ENCODE results near the gene MUC22. TPM values are rescaled to one million over a fixed set of nuclear protein-coding genes. Genes with fewer than 3 reads are reported as not detected.
"Not testable (repeated sequence)": the region's sequence is repeated elsewhere in the genome, so short reads cannot be mapped to it uniquely, and the experiment has no call there.

The MUC22 gene
- total RNA-seq, 1 donor from 2014 or later: not detected

DNA sequence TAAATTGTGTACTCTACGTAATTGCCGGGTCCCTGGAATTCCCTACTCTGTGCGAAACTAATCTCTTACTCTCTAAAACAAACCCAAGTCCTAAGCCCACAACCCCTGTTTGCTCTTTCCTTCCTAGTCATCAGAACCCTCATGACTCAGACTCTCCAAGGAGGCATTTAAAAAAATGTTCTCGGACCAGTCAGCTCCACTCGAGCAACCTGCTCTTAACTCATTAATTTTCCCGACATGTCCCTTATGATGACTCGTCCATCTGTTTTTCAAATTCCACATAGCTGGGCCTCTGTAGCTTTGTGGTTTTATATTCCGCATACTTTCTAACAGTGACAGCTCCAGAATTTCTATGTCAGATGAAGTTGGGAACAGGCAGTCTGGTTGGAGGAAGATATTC lies 2.6 kb upstream of the MUC22 start:
- no peak overlapping the region for H3K4me3 ChIP-seq
- H3K27me3 ChIP-seq: no peaks in the 10 kb centered on the region
- H3K36me3 ChIP-seq: no peaks in the 10 kb centered on the region
- intact Hi-C loops (cut with DNase I): no loop called here
- no peaks in the 10 kb centered on the region for H3K9me3 ChIP-seq
- no peaks in the 10 kb centered on the region for H3K4me1 ChIP-seq
- no peak for TF ChIP-seq CTCF (IDR thresholded peaks at IDR 0.05)
- H3K27ac ChIP-seq: peak overlapping the region; percentile 47
- ATAC-seq: peak; percentile 75
- no peak for DNase-seq

DNA sequence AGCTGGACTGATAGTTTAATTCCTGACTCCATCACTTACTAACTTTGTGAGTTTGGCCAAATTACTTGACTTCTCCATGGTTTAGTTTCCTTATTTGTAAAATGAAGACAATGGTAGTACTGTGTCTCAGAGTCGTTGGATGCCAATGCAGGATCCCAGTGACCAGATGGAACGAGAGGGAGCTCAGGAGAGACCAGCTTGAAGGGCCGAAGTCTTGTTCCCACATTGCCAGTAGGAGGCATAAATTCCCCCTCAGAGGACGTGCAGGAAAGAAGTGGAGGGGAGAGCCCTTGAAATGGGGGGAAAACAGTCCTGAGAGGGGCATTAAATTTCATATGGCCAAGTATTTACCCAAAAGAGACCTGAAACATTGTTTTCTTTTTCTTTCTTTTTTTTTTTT lies 2.1 kb upstream of the MUC22 start:
- DNase-seq: no peak
- no peak for TF ChIP-seq CTCF (IDR thresholded peaks at IDR 0.05)
- H3K4me1 ChIP-seq: no peaks in the 10 kb centered on the region
- H3K27ac ChIP-seq: no peak overlapping the region
- no peak for ATAC-seq
- H3K27me3 ChIP-seq: no peaks in the 10 kb centered on the region
- H3K36me3 ChIP-seq: no peaks in the 10 kb centered on the region
- no peak overlapping the region for H3K4me3 ChIP-seq
- H3K9me3 ChIP-seq: no peaks in the 10 kb centered on the region
- intact Hi-C loops (cut with DNase I): no loop called here

GRCh38 chr6:31009731-31010130 lies 543 bp upstream of the MUC22 start:
- H3K9me3 ChIP-seq: no peaks in the 10 kb centered on the region
- no peak for DNase-seq
- H3K4me3 ChIP-seq: no peak overlapping the region
- no peak for ATAC-seq
- H3K4me1 ChIP-seq: no peaks in the 10 kb centered on the region
- no peaks in the 10 kb centered on the region for H3K27me3 ChIP-seq
- no peak for TF ChIP-seq CTCF (IDR thresholded peaks at IDR 0.05)
- H3K36me3 ChIP-seq: no peaks in the 10 kb centered on the region
- intact Hi-C loops (cut with DNase I): no loop called here
- no peak overlapping the region for H3K27ac ChIP-seq

- Histone ChIP-seq H3K36me3 (no peaks in the 10 kb centered on the region), H3K4me3 (no peak overlapping the region), H3K27me3 (no peaks in the 10 kb centered on the region), H3K27ac (no peak overlapping the region), H3K4me1 (no peaks in the 10 kb centered on the region), H3K9me3 (no peaks in the 10 kb centered on the region)
- intact Hi-C loops (cut with DNase I): no loop called here
- ATAC-seq: no peak
- no peak for DNase-seq
- no peak for TF ChIP-seq CTCF (IDR thresholded peaks at IDR 0.05)
Measured at GRCh38 chr6:31011153-31011552, 879 bp downstream of the MUC22 start.

- intact Hi-C loops (cut with DNase I): no loop called here
- ATAC-seq (no peak), DNase-seq (no peak)
- no peak for TF ChIP-seq CTCF (IDR thresholded peaks at IDR 0.05)
- Histone ChIP-seq H3K4me1 (no peaks in the 10 kb centered on the region), H3K27me3 (no peaks in the 10 kb centered on the region), H3K9me3 (no peaks in the 10 kb centered on the region), H3K27ac (no peak overlapping the region), H3K4me3 (no peak overlapping the region), H3K36me3 (no peaks in the 10 kb centered on the region)
Measured at GRCh38 chr6:31016659-31017299, 6.5 kb downstream of the MUC22 start.

- H3K36me3 ChIP-seq; H3K9me3 ChIP-seq; H3K27ac ChIP-seq; ATAC-seq; intact Hi-C loops (cut with DNase I); H3K27me3 ChIP-seq; H3K4me1 ChIP-seq; DNase-seq; H3K4me3 ChIP-seq: not testable (repeated sequence)
Measured at GRCh38 chr6:31017436-31017835, 7.2 kb downstream of the MUC22 start.

Data from upper lobe of right lung (tissue), 1 donor.